Dendritic cell treated with granulocyte-macrophage colony-stimulating factor and Interleukin-4, amounts not matched to agents 40 ng/mL and 50 ng/mL, for 4 days (primary cell): ENCODE data around the gene SLC9A2.

Experiments used
- H3K27ac Mint-ChIP-seq: one replicate; pipeline ENCODE4 v1.8.0; 2022; ENCODE audit warnings: mild to moderate bottlenecking, mixed read lengths
- H3K27me3 Mint-ChIP-seq: one replicate; pipeline ENCODE4 v1.8.0; 2022; ENCODE audit warnings: mild to moderate bottlenecking, mixed read lengths
- H3K36me3 Mint-ChIP-seq: one replicate; pipeline ENCODE4 v1.8.0; 2022; ENCODE audit warnings: low read depth, mixed read lengths
- H3K4me1 Mint-ChIP-seq: one replicate; pipeline ENCODE4 v1.8.0; 2022; ENCODE audit warnings: low read depth, mixed read lengths
- H3K4me3 Mint-ChIP-seq: one replicate; pipeline ENCODE4 v1.8.0; 2022; ENCODE audit warnings: mild to moderate bottlenecking, moderate library complexity, mixed read lengths
- H3K9me3 Mint-ChIP-seq: one replicate; pipeline ENCODE4 v1.8.0; 2022; ENCODE audit warnings: mixed read lengths
- intact Hi-C: fragments of 100-400 bp; cut with micrococcal nuclease; formaldehyde crosslinking; loops from one replicate; pipeline ENCODE4 v1.15.0; 2022

Gene SLC9A2

DNA sequence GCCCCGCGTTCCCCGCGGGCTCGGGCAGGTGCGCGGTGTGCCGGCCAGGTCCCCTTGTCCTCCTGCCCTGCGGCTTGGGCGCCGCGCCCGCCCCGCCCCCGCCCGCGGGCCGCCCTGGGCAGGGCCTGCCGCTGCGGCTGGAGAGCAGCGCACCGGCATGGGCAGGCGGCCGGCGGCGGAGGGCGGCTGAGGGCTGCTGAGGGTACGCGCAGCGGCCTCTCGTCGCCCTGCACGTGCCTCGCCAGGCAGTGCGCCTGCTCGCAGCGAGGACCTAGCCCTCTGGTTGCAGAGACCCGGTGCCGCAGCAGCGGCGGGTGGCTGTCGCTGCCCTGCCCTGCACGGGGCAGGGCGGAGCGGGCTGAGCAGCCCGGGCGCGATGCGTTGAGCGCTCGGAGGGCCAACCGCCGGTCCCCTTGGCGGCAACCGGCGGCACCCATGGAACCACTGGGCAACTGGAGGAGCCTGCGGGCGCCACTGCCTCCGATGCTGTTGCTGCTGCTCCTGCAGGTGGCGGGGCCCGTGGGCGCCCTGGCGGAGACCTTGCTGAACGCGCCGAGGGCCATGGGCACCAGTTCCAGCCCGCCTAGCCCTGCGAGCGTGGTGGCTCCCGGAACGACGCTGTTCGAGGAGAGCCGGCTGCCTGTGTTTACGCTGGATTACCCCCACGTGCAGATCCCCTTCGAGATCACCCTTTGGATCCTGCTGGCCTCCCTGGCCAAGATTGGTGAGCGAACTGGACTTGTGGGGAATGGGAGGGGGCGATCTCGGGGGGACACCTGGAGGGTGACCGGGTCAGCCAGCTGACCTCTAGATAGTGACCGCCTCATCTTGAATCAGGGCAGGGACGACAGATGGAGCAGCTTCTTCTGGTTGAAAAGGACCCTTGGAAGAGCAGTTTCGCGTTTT is at the start of gene SLC9A2:
Gene SLC9A2, plus strand, starts transcription at position 140 of the 906 bp plus-strand sequence. Its CDS starts 296 bp downstream, at position 436.
- Mint-ChIP-seq H3K4me3 (peak within 1 kb of the TSS; percentile 61), H3K27ac (no peak within 1 kb of the TSS), H3K27me3 (peaks cover 77% of the 10 kb centered on the region), H3K9me3 (no peaks in the 10 kb centered on the region), H3K4me1 (peaks cover 12% of the 10 kb centered on the region), H3K36me3 (no peaks in the 10 kb centered on the region)
- intact Hi-C loops = no loop called here

- intact Hi-C loops = no loop called here
- H3K4me3 Mint-ChIP-seq = no peak overlapping the region
- no peaks in the 10 kb centered on the region for H3K4me1 Mint-ChIP-seq
- H3K27ac Mint-ChIP-seq = no peak overlapping the region
- H3K9me3 Mint-ChIP-seq = no peaks in the 10 kb centered on the region
- H3K27me3 Mint-ChIP-seq = peaks cover 31% of the 10 kb centered on the region
- H3K36me3 Mint-ChIP-seq = no peaks in the 10 kb centered on the region
Measured at GRCh38 chr2:102575888-102576287, 43.5 kb upstream of the SLC9A2 start.

DNA sequence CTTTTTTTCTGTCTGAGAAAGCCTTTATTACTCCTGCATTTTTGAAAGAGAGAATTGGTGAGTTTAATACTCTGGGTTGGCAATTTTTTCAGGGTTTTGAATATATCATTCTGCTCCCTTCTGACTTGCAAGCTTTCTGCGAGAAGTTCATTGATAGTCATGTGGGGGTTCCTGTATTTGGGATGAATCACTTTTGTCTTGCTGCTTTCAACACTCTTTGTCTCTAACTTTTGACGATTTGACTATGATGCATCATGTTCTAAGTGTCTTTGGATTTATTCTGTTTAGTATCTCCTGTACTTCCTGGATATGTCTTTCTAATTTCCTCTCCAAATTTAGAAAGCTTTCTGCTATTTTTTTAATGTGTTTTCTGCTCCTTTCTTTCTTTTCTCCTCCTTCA is 41.0 kb upstream of the SLC9A2 start:
- Mint-ChIP-seq H3K4me3 (no peak overlapping the region), H3K9me3 (no peaks in the 10 kb centered on the region)

GRCh38 chr2:102581911-102582310 is 37.4 kb upstream of the SLC9A2 start:
- intact Hi-C loops = no loop called here

More for the DNA sequence above, 41.0 kb upstream of the SLC9A2 start:
- Mint-ChIP-seq H3K4me1 (peaks cover 7% of the 10 kb centered on the region), H3K27me3 (peaks cover 34% of the 10 kb centered on the region), H3K36me3 (no peaks in the 10 kb centered on the region), H3K27ac (no peak overlapping the region)
- intact Hi-C loops = no loop called here

GRCh38 chr2:102582845-102583244 is 36.5 kb upstream of the SLC9A2 start:
- H3K27me3 Mint-ChIP-seq = peaks cover 25% of the 10 kb centered on the region
- intact Hi-C loops = no loop called here

More at GRCh38 chr2:102581911-102582310, 37.4 kb upstream of the SLC9A2 start:
- peak overlapping the region; percentile 30 for H3K4me3 Mint-ChIP-seq
- peaks cover 24% of the 10 kb centered on the region for H3K27me3 Mint-ChIP-seq
- peaks cover 7% of the 10 kb centered on the region for H3K4me1 Mint-ChIP-seq
- H3K36me3 Mint-ChIP-seq = no peaks in the 10 kb centered on the region
- H3K27ac Mint-ChIP-seq = no peak overlapping the region
- no peaks in the 10 kb centered on the region for H3K9me3 Mint-ChIP-seq

GRCh38 chr2:102585847-102586404 is 33.4 kb upstream of the SLC9A2 start:
- Mint-ChIP-seq H3K4me3 (no peak overlapping the region), H3K9me3 (no peaks in the 10 kb centered on the region), H3K27ac (no peak overlapping the region), H3K4me1 (peaks cover 7% of the 10 kb centered on the region), H3K27me3 (peaks cover 22% of the 10 kb centered on the region), H3K36me3 (no peaks in the 10 kb centered on the region)
- intact Hi-C loops = no loop called here

More at GRCh38 chr2:102582845-102583244, 36.5 kb upstream of the SLC9A2 start:
- H3K4me3 Mint-ChIP-seq = no peak overlapping the region
- peaks cover 7% of the 10 kb centered on the region for H3K4me1 Mint-ChIP-seq
- H3K27ac Mint-ChIP-seq = no peak overlapping the region
- no peaks in the 10 kb centered on the region for H3K9me3 Mint-ChIP-seq
- no peaks in the 10 kb centered on the region for H3K36me3 Mint-ChIP-seq

GRCh38 chr2:102588213-102588939 is 31.0 kb upstream of the SLC9A2 start:
- intact Hi-C loops = no loop called here
- Mint-ChIP-seq H3K9me3 (no peaks in the 10 kb centered on the region), H3K27ac (no peak overlapping the region), H3K4me3 (no peak overlapping the region), H3K27me3 (peaks cover 21% of the 10 kb centered on the region), H3K36me3 (no peaks in the 10 kb centered on the region), H3K4me1 (no peaks in the 10 kb centered on the region)

DNA sequence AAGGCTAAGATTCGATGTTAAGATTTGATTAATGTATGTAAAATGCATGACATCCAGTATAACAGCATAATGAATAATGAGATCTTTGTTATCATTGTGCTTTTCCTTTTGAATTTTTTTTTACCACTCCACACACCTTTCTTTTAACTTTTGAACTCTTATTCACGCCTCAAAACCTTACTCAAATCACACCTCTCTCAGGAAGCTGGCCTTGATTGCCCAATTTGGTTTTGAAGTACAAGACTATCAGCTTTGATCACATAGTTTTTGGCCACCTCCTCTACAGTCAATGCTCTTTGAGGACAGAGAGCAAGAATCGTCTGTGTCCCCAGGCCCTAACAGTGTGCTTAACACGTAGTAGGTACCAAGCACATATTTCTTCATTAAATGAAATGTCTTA is 29.9 kb upstream of the SLC9A2 start:
- Mint-ChIP-seq H3K4me1 (no peaks in the 10 kb centered on the region), H3K9me3 (no peaks in the 10 kb centered on the region), H3K36me3 (no peaks in the 10 kb centered on the region), H3K27me3 (peaks cover 17% of the 10 kb centered on the region), H3K4me3 (no peak overlapping the region), H3K27ac (no peak overlapping the region)
- intact Hi-C loops = no loop called here

DNA sequence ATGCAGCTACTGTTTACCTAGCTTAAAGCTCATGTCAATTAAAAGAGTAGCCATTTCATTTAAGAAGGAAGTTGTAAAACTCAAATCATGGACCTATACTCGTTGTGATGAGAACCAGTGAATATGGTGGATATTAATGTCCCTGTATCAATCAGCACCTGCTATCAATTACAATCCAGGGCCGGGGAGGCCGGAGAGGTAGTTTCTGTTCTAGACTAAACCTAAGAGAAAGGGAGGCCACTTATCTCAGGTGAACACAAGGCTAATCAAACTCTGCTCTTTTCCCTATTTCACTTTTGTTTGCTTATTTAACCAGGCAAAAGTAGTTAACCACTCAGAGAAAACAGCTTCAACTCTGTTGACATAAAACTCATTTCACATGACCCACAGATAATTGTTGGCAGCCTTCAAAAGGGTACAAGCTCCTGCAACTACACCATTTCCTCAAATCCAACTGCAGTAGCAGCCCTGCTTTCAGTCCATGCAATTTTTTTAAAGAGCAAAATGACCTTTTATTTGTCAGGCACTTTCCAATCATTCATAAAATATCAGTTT is 27.8 kb upstream of the SLC9A2 start:
- Mint-ChIP-seq H3K27ac (no peak overlapping the region), H3K36me3 (no peaks in the 10 kb centered on the region), H3K9me3 (no peaks in the 10 kb centered on the region), H3K27me3 (peaks cover 23% of the 10 kb centered on the region), H3K4me3 (no peak overlapping the region), H3K4me1 (no peaks in the 10 kb centered on the region)
- intact Hi-C loops = loop anchor here (2.0 kb wide), 2 partner anchors 71 to 119 kb away; partner anchors contain the start of gene SLC9A4

DNA sequence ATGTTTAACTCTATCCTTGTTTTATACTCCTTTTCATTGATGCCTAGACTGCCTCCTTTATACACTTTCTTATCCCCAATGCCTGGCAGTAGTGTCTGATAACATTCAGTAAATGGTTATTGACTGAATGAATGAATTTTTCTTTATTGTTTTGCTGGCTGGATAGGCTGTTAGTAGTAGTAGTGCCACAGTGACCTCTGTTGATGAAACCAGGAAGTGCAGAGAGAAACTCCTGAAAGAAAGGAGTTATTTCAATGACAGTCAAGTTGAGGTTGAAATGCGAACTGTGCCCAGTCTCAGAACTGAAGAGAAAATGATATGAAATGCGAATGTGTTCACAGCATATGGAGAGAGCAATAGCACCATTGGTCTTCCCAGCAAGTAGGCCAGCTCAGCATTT is 26.8 kb upstream of the SLC9A2 start:
- H3K27me3 Mint-ChIP-seq = peaks cover 20% of the 10 kb centered on the region
- H3K27ac Mint-ChIP-seq = no peak overlapping the region
- intact Hi-C loops = loop anchor here (2.0 kb wide), 2 partner anchors 72 to 120 kb away; partner anchors contain the start of gene SLC9A4
- no peaks in the 10 kb centered on the region for H3K36me3 Mint-ChIP-seq
- H3K4me3 Mint-ChIP-seq = no peak overlapping the region
- H3K9me3 Mint-ChIP-seq = no peaks in the 10 kb centered on the region
- no peaks in the 10 kb centered on the region for H3K4me1 Mint-ChIP-seq

GRCh38 chr2:102593516-102593915 is 25.8 kb upstream of the SLC9A2 start:
- H3K9me3 Mint-ChIP-seq = no peaks in the 10 kb centered on the region
- no peaks in the 10 kb centered on the region for H3K36me3 Mint-ChIP-seq
- H3K4me1 Mint-ChIP-seq = no peaks in the 10 kb centered on the region
- no peak overlapping the region for H3K27ac Mint-ChIP-seq
- peaks cover 16% of the 10 kb centered on the region for H3K27me3 Mint-ChIP-seq
- H3K4me3 Mint-ChIP-seq = no peak overlapping the region
- intact Hi-C loops = loop anchor here (2.0 kb wide), 2 partner anchors 73 to 121 kb away; partner anchors contain the start of gene SLC9A4

- H3K4me3 Mint-ChIP-seq = no peak overlapping the region
- no peaks in the 10 kb centered on the region for H3K4me1 Mint-ChIP-seq
- H3K27ac Mint-ChIP-seq = no peak overlapping the region
- no peaks in the 10 kb centered on the region for H3K9me3 Mint-ChIP-seq
- peaks cover 13% of the 10 kb centered on the region for H3K27me3 Mint-ChIP-seq
- H3K36me3 Mint-ChIP-seq = no peaks in the 10 kb centered on the region
- intact Hi-C loops = no loop called here
Measured at GRCh38 chr2:102594445-102595016, 24.8 kb upstream of the SLC9A2 start.

DNA sequence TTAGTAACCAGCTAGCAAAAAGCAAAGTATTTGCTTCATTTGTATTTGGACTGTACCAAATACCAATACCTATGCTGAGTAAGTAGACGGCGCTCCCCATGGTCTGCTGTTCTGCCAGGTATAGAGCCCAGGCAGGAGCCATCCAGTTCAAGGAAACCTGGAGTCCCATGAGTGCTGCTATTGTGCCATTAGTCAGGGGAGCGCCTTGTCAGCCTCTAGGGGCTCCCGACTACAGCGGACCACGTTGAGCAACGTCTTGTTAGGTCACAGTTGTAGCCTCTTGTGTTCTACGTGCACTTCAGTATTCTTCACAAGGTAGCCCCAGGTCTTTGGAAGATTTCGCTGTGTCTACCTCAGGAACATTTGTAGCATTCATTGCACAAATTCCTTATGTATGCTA is 21.6 kb upstream of the SLC9A2 start:
- Mint-ChIP-seq H3K27me3 (peaks cover 14% of the 10 kb centered on the region), H3K36me3 (no peaks in the 10 kb centered on the region), H3K27ac (no peak overlapping the region), H3K4me1 (no peaks in the 10 kb centered on the region), H3K4me3 (no peak overlapping the region), H3K9me3 (peaks cover 9% of the 10 kb centered on the region)
- intact Hi-C loops = no loop called here
